Measurements from ENCODE around the gene CPA1.

Gene CPA1

GRCh38 chr7:130362251-130362816, 18.0 kb upstream of the CPA1 start:
- TF ChIP-seq CTCF (IDR thresholded peaks at IDR 0.05; ENCODE audit: insufficient read depth, missing control alignments): no peak
- DNase-seq (ENCODE audit: insufficient read length, low spot score) (no peak), FAIRE-seq (no peak)

- FAIRE-seq (no peak), DNase-seq (ENCODE audit: insufficient read length, low spot score) (no peak)
- TF ChIP-seq CTCF (IDR thresholded peaks at IDR 0.05; ENCODE audit: insufficient read depth, missing control alignments): no peak
Measured at GRCh38 chr7:130363026-130363847, 17.1 kb upstream of the CPA1 start.

GRCh38 chr7:130364451-130364850, 15.8 kb upstream of the CPA1 start:
- TF ChIP-seq CTCF (IDR thresholded peaks at IDR 0.05; ENCODE audit: insufficient read depth, missing control alignments): no peak
- FAIRE-seq (no peak), DNase-seq (ENCODE audit: insufficient read length, low spot score) (no peak)

GRCh38 chr7:130365088-130365487, 15.2 kb upstream of the CPA1 start:
- no peak for FAIRE-seq
- no peak for TF ChIP-seq CTCF (IDR thresholded peaks at IDR 0.05; ENCODE audit: insufficient read depth, missing control alignments)
- no peak for DNase-seq (ENCODE audit: insufficient read length, low spot score)

- FAIRE-seq (no peak), DNase-seq (ENCODE audit: insufficient read length, low spot score) (no peak)
- TF ChIP-seq CTCF (IDR thresholded peaks at IDR 0.05; ENCODE audit: insufficient read depth, missing control alignments): no peak
Measured at GRCh38 chr7:130365511-130366441, 14.5 kb upstream of the CPA1 start.

GRCh38 chr7:130366564-130366963, 13.7 kb upstream of the CPA1 start:
- TF ChIP-seq CTCF (IDR thresholded peaks at IDR 0.05; ENCODE audit: insufficient read depth, missing control alignments): no peak
- no peak for DNase-seq (ENCODE audit: insufficient read length, low spot score)
- no peak for FAIRE-seq

Measured in D721Med (cell line).